ENCODE results near the gene FBLN5.

GRCh38 chr14:91968280-91968679, 20.8 kb upstream of the FBLN5 start:
- no peak for TF ChIP-seq POLR2A (IDR thresholded peaks at IDR 0.05)
- no peak for TF ChIP-seq EP300 (IDR thresholded peaks at IDR 0.05)

Measured in sigmoid colon (tissue), 4 donors.